GM18498 (cell line): ENCODE measurements around the gene ZNF407.

Source experiments
- ATAC-seq: cut with Tn5 transposase; IDR thresholded peaks from one replicate; pipeline ENCODE4 v1.9.1; 2021; ENCODE audit warnings: mild to moderate bottlenecking, moderate library complexity; ENCODE audit not compliant: unreplicated experiment

The ZNF407 gene

GRCh38 chr18:75108579-75109318 is 511.1 kb downstream of the ZNF407 start:
- ATAC-seq: no peak

- no peak for ATAC-seq
Measured at GRCh38 chr18:75109319-75109691, 511.6 kb downstream of the ZNF407 start.

DNA sequence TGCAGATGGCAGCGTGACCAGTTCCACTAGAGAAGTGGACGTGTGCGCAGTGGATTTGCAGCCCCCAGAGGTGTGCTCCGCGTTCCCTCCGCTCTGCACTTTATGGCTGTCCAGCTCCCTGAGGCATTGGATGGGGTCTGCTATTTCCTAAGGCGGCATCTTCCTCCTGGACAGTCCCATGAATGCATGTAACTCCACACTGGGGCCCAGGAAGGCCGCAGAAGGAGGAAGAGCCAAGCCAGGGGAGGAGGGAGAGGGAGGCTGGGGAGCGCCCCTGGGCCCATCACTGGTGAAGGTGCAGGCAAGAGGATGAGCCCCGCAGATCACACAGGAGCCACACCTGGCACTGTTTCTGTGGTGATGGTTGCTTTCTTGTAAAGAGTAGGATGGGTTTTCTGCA is 512.1 kb downstream of the ZNF407 start:
- no peak for ATAC-seq

- ATAC-seq: no peak
Measured at GRCh38 chr18:75110311-75110710, 512.6 kb downstream of the ZNF407 start.

GRCh38 chr18:75110846-75111415 is 513.3 kb downstream of the ZNF407 start:
- ATAC-seq: no peak

GRCh38 chr18:75111760-75112159 is 514.1 kb downstream of the ZNF407 start:
- no peak for ATAC-seq

DNA sequence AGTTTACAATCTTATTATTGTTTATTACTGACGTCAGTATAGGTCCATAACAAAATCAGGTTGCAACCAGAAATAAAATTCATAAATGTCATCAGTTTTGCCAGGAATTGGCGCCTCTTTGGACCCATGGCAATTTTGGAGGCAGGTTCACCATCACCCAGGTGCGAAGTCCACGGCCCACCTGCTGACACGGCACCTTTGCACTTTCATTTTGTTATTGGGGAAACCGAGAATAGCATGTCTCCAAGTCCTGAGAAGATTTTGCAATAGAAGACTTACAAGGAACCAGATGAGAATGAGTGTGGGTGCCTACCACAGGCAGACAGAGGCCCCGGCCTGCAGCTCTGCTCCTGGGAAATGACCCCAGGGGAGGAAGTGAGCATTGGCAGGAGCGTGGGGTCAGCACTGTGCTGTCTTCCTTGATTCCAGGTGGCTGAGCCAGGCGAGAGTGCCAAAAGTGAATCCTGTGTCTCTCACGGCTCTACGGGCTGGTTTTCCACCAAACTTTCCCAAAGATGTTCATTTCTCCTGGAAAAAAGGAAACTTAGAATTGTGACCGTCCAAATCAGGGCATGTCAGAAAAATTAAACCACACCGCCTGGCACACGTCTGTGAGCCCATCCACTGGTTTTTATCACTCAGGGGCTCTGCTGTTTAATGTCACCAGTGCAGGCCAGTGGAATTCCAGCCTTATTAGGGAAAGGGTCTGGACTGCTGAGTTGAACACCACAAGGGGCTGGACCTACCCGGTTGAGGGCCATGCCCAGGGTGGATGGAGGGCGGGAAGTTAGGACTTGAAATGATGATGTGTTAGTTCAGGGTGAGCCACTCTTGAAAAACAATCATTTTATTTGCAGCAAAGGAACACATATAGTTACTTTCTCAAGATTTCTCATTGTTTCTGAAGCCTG is 514.8 kb downstream of the ZNF407 start:
- no peak for ATAC-seq

DNA sequence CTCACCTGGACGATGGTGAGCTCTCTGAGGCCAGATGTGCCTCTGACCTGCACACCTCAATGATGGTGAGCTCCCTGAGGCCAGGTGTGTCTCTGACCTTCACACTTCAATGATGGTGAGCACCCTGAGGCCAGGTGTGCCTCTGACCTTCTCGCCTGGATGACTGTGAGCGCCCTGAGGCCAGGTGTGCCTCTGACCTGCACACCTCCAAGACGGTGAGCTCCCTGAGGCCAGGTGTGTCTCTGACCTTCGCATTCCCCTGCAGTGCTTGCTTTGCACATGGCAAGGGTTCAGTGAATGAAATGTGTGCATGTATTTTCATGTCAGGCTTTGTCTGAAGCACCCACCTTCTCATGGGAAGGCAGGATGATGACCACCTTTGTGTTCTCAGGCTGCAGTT is 515.8 kb downstream of the ZNF407 start:
- ATAC-seq: no peak

DNA sequence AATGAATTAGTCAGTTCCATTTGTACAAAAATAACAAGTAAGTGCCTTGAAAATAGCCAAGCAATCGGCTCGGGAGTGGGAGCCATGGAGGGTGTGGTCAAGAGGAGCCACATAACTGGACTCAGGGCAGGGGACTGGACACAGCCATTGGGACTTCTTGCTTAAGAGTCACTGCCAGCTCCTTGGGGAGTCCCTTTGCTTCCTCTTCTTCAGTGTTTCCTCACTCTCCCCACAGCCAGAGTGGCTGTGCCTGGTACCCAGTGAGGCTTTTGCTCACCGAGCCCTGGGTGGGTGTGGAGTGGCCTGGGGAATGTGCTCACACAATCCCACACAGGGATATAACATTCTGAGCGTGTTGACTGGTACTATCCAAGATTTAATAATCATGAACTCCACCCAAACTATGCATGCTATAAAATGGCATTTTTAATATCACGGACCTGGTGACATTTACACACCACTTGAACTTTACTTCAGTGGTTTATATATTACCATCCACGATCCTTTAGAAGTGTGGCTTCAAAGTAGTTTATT is 516.6 kb downstream of the ZNF407 start:
- ATAC-seq: no peak
